Activated CD4-positive, alpha-beta T cell treated with anti-CD3 and anti-CD28 coated beads, Interleukin-2, amount 10 ng/mL, durations not matched to agents 24 days and 14 days (primary cell): Measurements from ENCODE around the gene RARG. TPM values are rescaled to one million over a fixed set of nuclear protein-coding genes. Genes with fewer than 3 reads are reported as not detected.

Source experiments
- DNase-seq: peaks from one replicate; pipeline ENCODE4 v3.0.0; 2022
- H3K27ac Mint-ChIP-seq: one replicate; pipeline ENCODE4 v1.8.0; 2022; ENCODE audit warnings: mild to moderate bottlenecking, mixed read lengths
- H3K27me3 Mint-ChIP-seq: one replicate; pipeline ENCODE4 v1.8.0; 2022; ENCODE audit warnings: mixed read lengths
- H3K36me3 Mint-ChIP-seq: one replicate; pipeline ENCODE4 v1.8.0; 2022; ENCODE audit warnings: low read depth, mild to moderate bottlenecking, mixed read lengths
- H3K4me1 Mint-ChIP-seq: one replicate; pipeline ENCODE4 v1.8.0; 2021; ENCODE audit warnings: mixed read lengths
- H3K4me3 Mint-ChIP-seq: one replicate; pipeline ENCODE4 v1.8.0; 2022; ENCODE audit warnings: mild to moderate bottlenecking, moderate library complexity, mixed read lengths
- H3K9me3 Mint-ChIP-seq: one replicate; pipeline ENCODE4 v1.8.0; 2021; ENCODE audit warnings: mixed read lengths
- intact Hi-C: fragments of 100-400 bp; cut with micrococcal nuclease; formaldehyde crosslinking; loops from one replicate; pipeline ENCODE4 v1.15.1; 2023
- total RNA-seq: library from RNA; stranded (reverse); gene quantifications from 2 replicates; pipeline ENCODE4 v1.2.3, GENCODE V29; 2022

The RARG gene
- total RNA-seq, 1 donor from 2014 or later = 58.5 TPM

GRCh38 chr12:53235742-53236442 is 3.9 kb upstream of the RARG start:
- peak; percentile 70 for DNase-seq

GRCh38 chr12:53235164-53235563 is 3.2 kb upstream of the RARG start:
- Mint-ChIP-seq H3K4me3 (peak overlapping the region; percentile 42), H3K27ac (peak overlapping the region; percentile 69), H3K36me3 (no peaks in the 10 kb centered on the region), H3K4me1 (peaks cover 47% of the 10 kb centered on the region), H3K9me3 (no peaks in the 10 kb centered on the region), H3K27me3 (no peaks in the 10 kb centered on the region)
- intact Hi-C loops = no loop called here
- DNase-seq = no peak

More at GRCh38 chr12:53235742-53236442, 3.9 kb upstream of the RARG start:
- peak overlapping the region; percentile 74 for H3K27ac Mint-ChIP-seq
- H3K4me1 Mint-ChIP-seq = peaks cover 43% of the 10 kb centered on the region
- intact Hi-C loops = loop anchor here (1.0 kb wide), 2 partner anchors 15 to 17 kb away; no protein-coding TSS in a partner anchor
- peak overlapping the region; percentile 70 for H3K4me3 Mint-ChIP-seq
- H3K36me3 Mint-ChIP-seq = no peaks in the 10 kb centered on the region
- H3K9me3 Mint-ChIP-seq = no peaks in the 10 kb centered on the region
- no peaks in the 10 kb centered on the region for H3K27me3 Mint-ChIP-seq

GRCh38 chr12:53234271-53234914 is 2.4 kb upstream of the RARG start:
- Mint-ChIP-seq H3K4me3 (peak overlapping the region; percentile 31), H3K36me3 (no peaks in the 10 kb centered on the region), H3K9me3 (no peaks in the 10 kb centered on the region), H3K27me3 (no peaks in the 10 kb centered on the region), H3K4me1 (peaks cover 52% of the 10 kb centered on the region), H3K27ac (no peak overlapping the region)
- intact Hi-C loops = no loop called here
- no peak for DNase-seq

GRCh38 chr12:53233671-53234121 is 1.7 kb upstream of the RARG start:
- Mint-ChIP-seq H3K4me1 (peaks cover 55% of the 10 kb centered on the region), H3K9me3 (no peaks in the 10 kb centered on the region), H3K27ac (peak overlapping the region; percentile 85), H3K36me3 (no peaks in the 10 kb centered on the region), H3K4me3 (peak overlapping the region; percentile 31), H3K27me3 (no peaks in the 10 kb centered on the region)
- intact Hi-C loops = loop anchor here (2.0 kb wide), 1 partner anchor 17 kb away; no protein-coding TSS in a partner anchor
- no peak for DNase-seq

GRCh38 chr12:53232646-53233461 is 845 bp upstream of the RARG start:
- intact Hi-C loops = loop anchor here (1.0 to 2.0 kb wide), 2 partner anchors 12 to 18 kb away; no protein-coding TSS in a partner anchor
- Mint-ChIP-seq H3K27me3 (no peaks in the 10 kb centered on the region), H3K4me1 (peaks cover 61% of the 10 kb centered on the region), H3K4me3 (peak overlapping the region; percentile 82), H3K27ac (peak overlapping the region; percentile 85), H3K9me3 (no peaks in the 10 kb centered on the region), H3K36me3 (peaks cover 3% of the 10 kb centered on the region)
- DNase-seq = peak; percentile 82

- peak overlapping the region; percentile 73 for H3K4me3 Mint-ChIP-seq
- H3K36me3 Mint-ChIP-seq = peaks cover 8% of the 10 kb centered on the region
- no peaks in the 10 kb centered on the region for H3K27me3 Mint-ChIP-seq
- no peaks in the 10 kb centered on the region for H3K9me3 Mint-ChIP-seq
- peak overlapping the region; percentile 54 for H3K27ac Mint-ChIP-seq
- no peak for DNase-seq
- intact Hi-C loops = no loop called here
- H3K4me1 Mint-ChIP-seq = peaks cover 60% of the 10 kb centered on the region
Observed at GRCh38 chr12:53231671-53231920, 413 bp downstream of the RARG start.

- H3K9me3 Mint-ChIP-seq = no peaks in the 10 kb centered on the region
- DNase-seq = no peak
- peaks cover 54% of the 10 kb centered on the region for H3K4me1 Mint-ChIP-seq
- peak overlapping the region; percentile 49 for H3K4me3 Mint-ChIP-seq
- intact Hi-C loops = no loop called here
- peaks cover 10% of the 10 kb centered on the region for H3K36me3 Mint-ChIP-seq
- peak overlapping the region; percentile 39 for H3K27ac Mint-ChIP-seq
- no peaks in the 10 kb centered on the region for H3K27me3 Mint-ChIP-seq
Observed at GRCh38 chr12:53230108-53230845, 1.7 kb downstream of the RARG start.

DNA sequence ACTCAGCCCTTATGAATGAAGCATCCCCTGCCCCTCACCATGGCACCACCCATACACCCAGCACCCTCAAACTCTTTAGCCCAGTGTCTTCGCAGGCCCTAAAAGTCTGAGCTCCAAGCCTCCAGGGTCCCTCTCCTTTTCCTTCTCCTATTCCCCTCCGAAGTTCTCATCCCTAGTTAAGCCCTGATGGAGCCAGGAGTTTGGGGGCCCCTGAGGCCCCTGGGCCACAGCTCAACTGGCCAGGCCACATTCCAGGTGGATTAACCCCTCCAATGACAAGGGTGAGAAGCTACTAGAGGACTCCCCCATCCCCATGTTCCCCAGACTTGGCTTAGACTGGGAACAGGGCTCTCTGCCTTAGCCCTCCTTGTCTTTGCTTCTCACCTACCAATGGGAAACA is 2.6 kb downstream of the RARG start:
- H3K27ac Mint-ChIP-seq = peak overlapping the region; percentile 39
- peaks cover 15% of the 10 kb centered on the region for H3K36me3 Mint-ChIP-seq
- no peaks in the 10 kb centered on the region for H3K27me3 Mint-ChIP-seq
- peaks cover 61% of the 10 kb centered on the region for H3K4me1 Mint-ChIP-seq
- no peaks in the 10 kb centered on the region for H3K9me3 Mint-ChIP-seq
- H3K4me3 Mint-ChIP-seq = peak overlapping the region; percentile 49
- DNase-seq = no peak
- intact Hi-C loops = no loop called here

GRCh38 chr12:53227836-53228235 is 4.2 kb downstream of the RARG start:
- H3K4me1 Mint-ChIP-seq = peaks cover 63% of the 10 kb centered on the region
- peaks cover 19% of the 10 kb centered on the region for H3K36me3 Mint-ChIP-seq
- no peak overlapping the region for H3K27ac Mint-ChIP-seq
- intact Hi-C loops = no loop called here
- no peak overlapping the region for H3K4me3 Mint-ChIP-seq
- DNase-seq = no peak
- H3K27me3 Mint-ChIP-seq = no peaks in the 10 kb centered on the region
- H3K9me3 Mint-ChIP-seq = no peaks in the 10 kb centered on the region

- no peaks in the 10 kb centered on the region for H3K9me3 Mint-ChIP-seq
- intact Hi-C loops = no loop called here
Observed at GRCh38 chr12:53227341-53227740, 4.7 kb downstream of the RARG start.

DNA sequence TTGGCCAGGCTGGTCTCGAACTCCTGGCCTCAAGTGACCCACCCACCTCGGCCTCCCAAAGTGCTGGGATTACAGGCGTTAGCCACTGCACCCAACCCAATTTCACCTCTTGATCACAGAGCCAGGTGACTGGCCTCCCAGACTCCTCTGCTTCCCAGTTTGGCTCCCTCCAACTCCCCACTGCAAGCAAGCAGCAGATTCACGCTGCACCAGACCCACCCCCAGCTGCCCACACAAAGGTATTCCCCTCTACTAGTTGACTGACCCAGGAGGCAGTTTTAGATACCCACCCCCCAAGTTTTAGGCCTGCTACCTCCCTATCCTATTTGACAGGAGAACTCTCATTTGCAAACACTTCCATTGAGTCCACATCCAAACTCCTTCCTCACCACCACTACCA is 5.2 kb downstream of the RARG start:
- H3K4me1 Mint-ChIP-seq = peaks cover 66% of the 10 kb centered on the region
- intact Hi-C loops = no loop called here
- H3K27me3 Mint-ChIP-seq = no peaks in the 10 kb centered on the region
- no peak overlapping the region for H3K4me3 Mint-ChIP-seq
- no peak for DNase-seq
- H3K9me3 Mint-ChIP-seq = no peaks in the 10 kb centered on the region
- peaks cover 19% of the 10 kb centered on the region for H3K36me3 Mint-ChIP-seq
- peak overlapping the region; percentile 38 for H3K27ac Mint-ChIP-seq

More at GRCh38 chr12:53227341-53227740, 4.7 kb downstream of the RARG start:
- Mint-ChIP-seq H3K4me3 (no peak overlapping the region), H3K27ac (no peak overlapping the region), H3K27me3 (no peaks in the 10 kb centered on the region), H3K4me1 (peaks cover 63% of the 10 kb centered on the region), H3K36me3 (peaks cover 19% of the 10 kb centered on the region)
- DNase-seq = no peak

GRCh38 chr12:53225635-53226424 is 6.2 kb downstream of the RARG start:
- Mint-ChIP-seq H3K4me1 (peaks cover 68% of the 10 kb centered on the region), H3K36me3 (peaks cover 19% of the 10 kb centered on the region), H3K9me3 (no peaks in the 10 kb centered on the region), H3K4me3 (peak overlapping the region; percentile 0), H3K27ac (peak overlapping the region; percentile 50), H3K27me3 (no peaks in the 10 kb centered on the region)
- intact Hi-C loops = no loop called here
- DNase-seq = no peak
